ENCODE data around the gene ADAMTS17. TPM values are rescaled to one million over a fixed set of nuclear protein-coding genes. Genes with fewer than 3 reads are reported as not detected.
"Not testable (repeated sequence)": the region's sequence is repeated elsewhere in the genome, so short reads cannot be mapped to it uniquely, and the experiment has no call there.

The ADAMTS17 gene
- total and polyA plus RNA-seq, 9 donors = 3.1 to 8.2 (median 5.2) TPM

- DNase-seq; H3K36me3 ChIP-seq (ENCODE audit: control insufficient read depth, insufficient read depth, low read length); H3K27ac ChIP-seq (ENCODE audit: low read length); H3K4me3 ChIP-seq (ENCODE audit: low read length); H3K9me3 ChIP-seq (replicated peaks; ENCODE audit: control insufficient read depth, low read depth, low read length): not testable (repeated sequence)
- 54% methylated on average over 2 of the region's 7 CpGs for WGBS (ENCODE audit: insufficient coverage)
- Histone ChIP-seq H3K27me3 (ENCODE audit: control insufficient read depth, insufficient read depth, low read length) (peaks cover 34% of the 10 kb centered on the region), H3K4me1 (ENCODE audit: control insufficient read depth, insufficient read depth, low read length) (peaks cover 19% of the 10 kb centered on the region)
These were observed 2.3 kb downstream of the ADAMTS17 start for GRCh38 chr15:100339451-100339850.

DNA sequence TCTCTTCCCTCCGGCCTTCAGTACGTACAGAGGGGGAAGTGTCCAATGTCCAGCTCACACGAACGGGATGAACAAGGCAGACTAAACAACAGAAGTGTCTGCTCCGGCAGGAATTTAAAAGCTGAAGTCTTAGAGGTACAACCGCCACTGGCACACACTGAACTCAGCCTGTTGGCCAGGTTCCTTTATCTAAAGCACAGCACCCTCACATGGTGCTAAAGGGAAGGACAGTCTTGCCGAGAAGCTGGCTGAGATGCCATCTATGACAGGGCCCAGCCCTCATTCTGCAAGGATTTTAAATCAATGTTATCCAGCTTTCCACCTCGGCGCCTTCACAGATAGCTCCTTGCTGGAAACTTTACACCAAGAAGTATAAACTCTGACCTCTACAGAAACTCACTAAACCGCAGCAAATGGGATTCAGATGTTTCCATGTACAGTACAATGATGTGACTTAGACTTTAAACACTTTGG lies 2.8 kb downstream of the ADAMTS17 start:
- peaks cover 36% of the 10 kb centered on the region for H3K27me3 ChIP-seq (ENCODE audit: control insufficient read depth, insufficient read depth, low read length)
- no peak overlapping the region for H3K27ac ChIP-seq (ENCODE audit: low read length)
- no peaks in the 10 kb centered on the region for H3K9me3 ChIP-seq (replicated peaks; ENCODE audit: control insufficient read depth, low read depth, low read length)
- DNase-seq = peak; percentile 88
- no peak overlapping the region for H3K4me3 ChIP-seq (ENCODE audit: low read length)
- peaks cover 19% of the 10 kb centered on the region for H3K4me1 ChIP-seq (ENCODE audit: control insufficient read depth, insufficient read depth, low read length)
- WGBS (ENCODE audit: insufficient coverage) = 35% methylated on average over 8 of the region's 10 CpGs
- no peaks in the 10 kb centered on the region for H3K36me3 ChIP-seq (ENCODE audit: control insufficient read depth, insufficient read depth, low read length)

DNA sequence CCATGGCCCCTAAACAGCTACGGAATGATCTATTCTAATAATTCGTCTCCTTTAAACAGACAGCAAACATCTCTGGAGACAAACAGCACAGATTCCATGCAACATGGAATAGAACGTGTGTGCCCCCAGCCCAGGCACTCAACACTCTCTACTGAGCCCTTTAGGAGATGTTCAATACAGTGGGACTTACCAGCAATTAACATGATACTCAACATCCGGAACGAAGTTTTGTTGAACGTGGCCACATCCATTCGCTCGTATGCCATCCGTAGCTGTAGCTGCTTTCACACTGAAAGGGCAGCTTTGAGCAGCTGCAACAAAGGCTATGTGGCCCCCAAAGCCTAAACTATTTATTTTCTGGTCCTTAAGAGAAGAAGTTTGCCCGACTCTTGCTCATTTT lies 3.5 kb downstream of the ADAMTS17 start:
- H3K4me3 ChIP-seq (ENCODE audit: low read length) = no peak overlapping the region

GRCh38 chr15:100337096-100338044 lies 4.4 kb downstream of the ADAMTS17 start:
- H3K4me3 ChIP-seq (ENCODE audit: low read length) = no peak overlapping the region
- no peaks in the 10 kb centered on the region for H3K36me3 ChIP-seq (ENCODE audit: control insufficient read depth, insufficient read depth, low read length)
- peaks cover 33% of the 10 kb centered on the region for H3K27me3 ChIP-seq (ENCODE audit: control insufficient read depth, insufficient read depth, low read length)
- H3K4me1 ChIP-seq (ENCODE audit: control insufficient read depth, insufficient read depth, low read length) = peaks cover 17% of the 10 kb centered on the region
- no peak overlapping the region for H3K27ac ChIP-seq (ENCODE audit: low read length)
- no peak for DNase-seq
- no peaks in the 10 kb centered on the region for H3K9me3 ChIP-seq (replicated peaks; ENCODE audit: control insufficient read depth, low read depth, low read length)
- WGBS (ENCODE audit: insufficient coverage) = 96% methylated on average over 12 of the region's 17 CpGs

More for the DNA sequence above, 3.5 kb downstream of the ADAMTS17 start:
- Histone ChIP-seq H3K27ac (ENCODE audit: low read length) (no peak overlapping the region), H3K27me3 (ENCODE audit: control insufficient read depth, insufficient read depth, low read length) (peaks cover 34% of the 10 kb centered on the region), H3K9me3 (replicated peaks; ENCODE audit: control insufficient read depth, low read depth, low read length) (no peaks in the 10 kb centered on the region), H3K4me1 (ENCODE audit: control insufficient read depth, insufficient read depth, low read length) (peaks cover 19% of the 10 kb centered on the region), H3K36me3 (ENCODE audit: control insufficient read depth, insufficient read depth, low read length) (no peaks in the 10 kb centered on the region)
- 89% methylated on average over 9 of the region's 10 CpGs for WGBS (ENCODE audit: insufficient coverage)
- no peak for DNase-seq

- WGBS (ENCODE audit: insufficient coverage) = 46% methylated on average over 3 of the region's 6 CpGs
- no peak overlapping the region for H3K4me3 ChIP-seq (ENCODE audit: low read length)
- H3K36me3 ChIP-seq (ENCODE audit: control insufficient read depth, insufficient read depth, low read length) = no peaks in the 10 kb centered on the region
- no peak overlapping the region for H3K27ac ChIP-seq (ENCODE audit: low read length)
- H3K27me3 ChIP-seq (ENCODE audit: control insufficient read depth, insufficient read depth, low read length) = peaks cover 30% of the 10 kb centered on the region
- H3K4me1 ChIP-seq (ENCODE audit: control insufficient read depth, insufficient read depth, low read length) = peaks cover 14% of the 10 kb centered on the region
- no peaks in the 10 kb centered on the region for H3K9me3 ChIP-seq (replicated peaks; ENCODE audit: control insufficient read depth, low read depth, low read length)
- no peak for DNase-seq
These were observed 5.7 kb downstream of the ADAMTS17 start for GRCh38 chr15:100336061-100336460.

DNA sequence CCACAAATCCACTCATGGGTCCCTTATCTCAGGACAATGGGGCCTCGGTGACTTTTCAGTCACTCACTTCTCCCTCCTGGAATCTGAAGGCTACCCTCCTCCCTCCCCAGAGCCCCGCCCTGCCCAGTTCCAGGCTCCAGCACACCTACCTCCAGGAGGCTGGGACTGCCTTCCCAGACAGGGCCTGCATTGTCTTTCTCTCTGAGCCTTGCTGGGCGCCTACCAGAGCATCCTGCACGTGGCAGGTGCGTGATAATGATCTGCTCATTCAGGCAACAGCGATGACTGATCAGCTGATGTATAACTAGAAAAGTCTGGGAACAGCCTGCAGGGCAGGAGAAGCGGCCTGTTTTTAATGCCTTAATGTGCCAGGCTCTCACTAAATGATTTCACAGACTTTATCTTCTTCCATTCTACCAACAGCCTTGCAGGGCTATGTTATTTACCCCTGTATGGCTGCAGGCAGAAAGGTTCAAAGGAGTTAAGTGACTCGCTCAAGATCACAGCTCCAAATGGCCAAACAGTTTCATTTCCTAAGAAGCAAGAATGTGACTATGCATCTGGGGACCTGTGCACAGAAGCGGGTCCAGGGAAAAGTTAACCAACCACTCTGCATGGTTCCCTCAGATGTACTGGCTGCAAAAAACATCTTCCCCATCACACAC lies 6.3 kb downstream of the ADAMTS17 start:
- no peaks in the 10 kb centered on the region for H3K36me3 ChIP-seq (ENCODE audit: control insufficient read depth, insufficient read depth, low read length)
- H3K4me3 ChIP-seq (ENCODE audit: low read length) = no peak overlapping the region
- H3K9me3 ChIP-seq (replicated peaks; ENCODE audit: control insufficient read depth, low read depth, low read length) = no peaks in the 10 kb centered on the region
- WGBS (ENCODE audit: insufficient coverage) = 69% methylated on average over 8 of the region's 9 CpGs
- H3K4me1 ChIP-seq (ENCODE audit: control insufficient read depth, insufficient read depth, low read length) = peaks cover 11% of the 10 kb centered on the region
- peaks cover 26% of the 10 kb centered on the region for H3K27me3 ChIP-seq (ENCODE audit: control insufficient read depth, insufficient read depth, low read length)
- no peak overlapping the region for H3K27ac ChIP-seq (ENCODE audit: low read length)
- peak; percentile 50 for DNase-seq

DNA sequence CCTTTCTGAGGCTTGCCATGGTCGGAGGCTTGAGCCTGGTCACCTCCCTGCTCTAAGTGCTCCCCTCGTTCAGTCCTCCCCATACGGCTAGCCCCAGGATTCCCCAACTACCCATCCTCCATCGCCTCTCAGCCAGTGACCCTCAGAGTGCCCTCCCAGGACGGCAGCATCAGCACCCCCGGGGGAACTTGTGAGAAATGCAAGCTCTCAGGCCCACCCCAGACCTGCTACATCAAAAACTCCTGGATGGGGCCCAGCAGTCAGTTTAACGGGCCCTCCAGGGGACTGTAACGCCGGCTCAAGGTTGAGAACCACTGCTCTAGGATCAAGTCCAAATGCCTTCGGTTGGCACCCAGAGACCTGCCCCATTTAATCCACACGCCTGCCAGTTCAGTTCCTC lies 6.9 kb downstream of the ADAMTS17 start:
- H3K36me3 ChIP-seq (ENCODE audit: control insufficient read depth, insufficient read depth, low read length) = no peaks in the 10 kb centered on the region
- 71% methylated on average over 11 of the region's 11 CpGs for WGBS (ENCODE audit: insufficient coverage)
- no peak for DNase-seq
- H3K27ac ChIP-seq (ENCODE audit: low read length) = no peak overlapping the region
- H3K27me3 ChIP-seq (ENCODE audit: control insufficient read depth, insufficient read depth, low read length) = peaks cover 21% of the 10 kb centered on the region
- no peak overlapping the region for H3K4me3 ChIP-seq (ENCODE audit: low read length)
- peaks cover 11% of the 10 kb centered on the region for H3K4me1 ChIP-seq (ENCODE audit: control insufficient read depth, insufficient read depth, low read length)
- H3K9me3 ChIP-seq (replicated peaks; ENCODE audit: control insufficient read depth, low read depth, low read length) = no peaks in the 10 kb centered on the region

DNA sequence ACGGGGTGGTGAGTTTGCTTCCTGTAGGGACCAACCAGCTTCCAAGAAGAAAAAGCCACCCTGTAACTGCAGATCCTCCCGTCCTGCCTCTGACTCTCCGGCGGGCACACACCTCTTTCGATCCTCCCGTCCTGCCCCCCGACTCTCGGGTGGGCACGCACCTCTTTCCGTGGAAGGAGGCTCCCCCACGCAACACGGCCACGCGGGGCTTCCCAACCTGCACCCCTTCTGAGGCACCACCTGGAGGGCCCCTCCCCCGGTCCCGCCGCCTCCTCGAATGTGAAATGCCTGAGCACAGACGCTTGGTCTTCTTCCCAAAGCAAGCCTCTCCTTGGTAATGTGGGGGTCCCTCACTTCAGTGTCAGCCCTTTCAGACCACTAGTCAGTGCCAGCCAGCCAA lies 7.3 kb downstream of the ADAMTS17 start:
- Histone ChIP-seq H3K4me3 (ENCODE audit: low read length) (no peak overlapping the region), H3K27me3 (ENCODE audit: control insufficient read depth, insufficient read depth, low read length) (peaks cover 18% of the 10 kb centered on the region), H3K36me3 (ENCODE audit: control insufficient read depth, insufficient read depth, low read length) (no peaks in the 10 kb centered on the region), H3K27ac (ENCODE audit: low read length) (no peak overlapping the region), H3K9me3 (replicated peaks; ENCODE audit: control insufficient read depth, low read depth, low read length) (no peaks in the 10 kb centered on the region), H3K4me1 (ENCODE audit: control insufficient read depth, insufficient read depth, low read length) (peaks cover 11% of the 10 kb centered on the region)
- DNase-seq = no peak
- 89% methylated on average over 18 of the region's 19 CpGs for WGBS (ENCODE audit: insufficient coverage)

DNA sequence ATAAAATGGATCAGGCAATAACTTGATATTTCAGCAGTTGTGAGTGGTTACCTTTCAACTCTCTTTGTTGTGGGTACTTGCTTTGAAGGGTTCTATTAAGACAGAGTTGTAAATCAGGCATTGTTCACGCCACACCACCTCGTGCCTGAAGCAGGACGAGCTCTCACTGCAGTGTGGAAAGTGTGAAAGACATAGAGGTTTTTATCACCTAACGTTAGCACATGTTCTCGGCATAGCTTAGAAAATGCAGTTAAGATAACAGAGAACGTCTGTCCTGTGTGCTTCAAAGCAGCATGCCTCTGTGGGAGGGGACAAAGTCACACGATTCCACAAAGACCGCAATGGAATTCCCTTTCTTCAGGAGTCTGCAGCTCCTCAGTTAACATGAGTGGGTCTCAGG lies 7.8 kb downstream of the ADAMTS17 start:
- H3K27ac ChIP-seq (ENCODE audit: low read length) = no peak overlapping the region
- peaks cover 11% of the 10 kb centered on the region for H3K4me1 ChIP-seq (ENCODE audit: control insufficient read depth, insufficient read depth, low read length)
- 50% methylated on average over 8 of the region's 8 CpGs for WGBS (ENCODE audit: insufficient coverage)
- no peak overlapping the region for H3K4me3 ChIP-seq (ENCODE audit: low read length)
- H3K27me3 ChIP-seq (ENCODE audit: control insufficient read depth, insufficient read depth, low read length) = peaks cover 18% of the 10 kb centered on the region
- no peaks in the 10 kb centered on the region for H3K36me3 ChIP-seq (ENCODE audit: control insufficient read depth, insufficient read depth, low read length)
- no peaks in the 10 kb centered on the region for H3K9me3 ChIP-seq (replicated peaks; ENCODE audit: control insufficient read depth, low read depth, low read length)
- no peak for DNase-seq

DNA sequence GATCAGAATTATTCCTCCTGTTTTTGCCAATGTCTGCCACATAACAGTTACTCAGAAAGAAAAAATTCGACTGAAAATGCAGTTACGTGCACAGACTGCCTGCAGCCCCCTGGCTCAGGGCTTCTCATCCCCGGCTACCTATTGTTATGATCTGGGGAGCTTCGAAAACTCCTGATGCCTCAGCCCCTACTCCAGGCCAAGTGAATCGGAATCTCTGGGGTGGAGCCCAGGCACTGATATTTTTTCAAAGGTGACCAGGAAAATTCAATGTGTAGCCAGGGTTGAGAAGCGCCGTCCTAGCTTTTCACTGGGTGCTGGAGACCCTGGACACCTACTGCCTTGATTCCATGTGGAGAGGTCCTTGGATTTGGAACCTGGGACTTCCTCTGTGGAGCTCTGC lies 8.5 kb downstream of the ADAMTS17 start:
- no peaks in the 10 kb centered on the region for H3K36me3 ChIP-seq (ENCODE audit: control insufficient read depth, insufficient read depth, low read length)
- DNase-seq = no peak
- H3K9me3 ChIP-seq (replicated peaks; ENCODE audit: control insufficient read depth, low read depth, low read length) = no peaks in the 10 kb centered on the region
- peaks cover 16% of the 10 kb centered on the region for H3K27me3 ChIP-seq (ENCODE audit: control insufficient read depth, insufficient read depth, low read length)
- H3K4me3 ChIP-seq (ENCODE audit: low read length) = no peak overlapping the region
- H3K4me1 ChIP-seq (ENCODE audit: control insufficient read depth, insufficient read depth, low read length) = peaks cover 9% of the 10 kb centered on the region
- H3K27ac ChIP-seq (ENCODE audit: low read length) = no peak overlapping the region
- 84% methylated on average over 3 of the region's 7 CpGs for WGBS (ENCODE audit: insufficient coverage)
